ENCODE measurements around the gene GIMAP5.

Gene GIMAP5

GRCh38 chr7:150737265-150738055 lies at the start of gene GIMAP5:
Gene GIMAP5 (plus strand): TSS chr7:150737418. CDS start chr7:150740885, 3,467 bp downstream.
- H3K9me3 ChIP-seq (ENCODE audit: control insufficient read depth in 1 of 2, low read length in 2 of 2): no peaks in the 10 kb centered on the region
- H3K27ac ChIP-seq (ENCODE audit: low read length): peak within 1 kb of the TSS; percentile 83
- H3K27me3 ChIP-seq (ENCODE audit: low read depth, low read length): no peaks in the 10 kb centered on the region
- no peaks in the 10 kb centered on the region for H3K4me1 ChIP-seq (ENCODE audit: control insufficient read depth in 1 of 2, insufficient read depth in 2 of 2, low read length in 2 of 2)
- H3K36me3 ChIP-seq (ENCODE audit: control insufficient read depth in 1 of 2, insufficient read depth in 2 of 2, low read length in 2 of 2): no peaks in the 10 kb centered on the region
- peak within 1 kb of the TSS; percentile 31 to 67 for H3K4me3 ChIP-seq (ENCODE audit: low read depth in 1 of 2, low read length in 2 of 2)

- no peaks in the 10 kb centered on the region for H3K9me3 ChIP-seq (ENCODE audit: control insufficient read depth in 1 of 2, low read length in 2 of 2)
- H3K27ac ChIP-seq (ENCODE audit: low read length): no peak overlapping the region
- peaks cover 6 to 23% of the 10 kb centered on the region in 2 donors for H3K36me3 ChIP-seq (ENCODE audit: control insufficient read depth in 1 of 2, insufficient read depth in 2 of 2, low read length in 2 of 2)
- no peak overlapping the region for H3K4me3 ChIP-seq (ENCODE audit: low read depth in 1 of 2, low read length in 2 of 2)
- H3K27me3 ChIP-seq (ENCODE audit: low read depth, low read length): no peaks in the 10 kb centered on the region
- peaks cover 0 to 5% of the 10 kb centered on the region in 2 donors for H3K4me1 ChIP-seq (ENCODE audit: control insufficient read depth in 1 of 2, insufficient read depth in 2 of 2, low read length in 2 of 2)
Observed at GRCh38 chr7:150688630-150689029, 48.6 kb upstream of the GIMAP5 start.

DNA sequence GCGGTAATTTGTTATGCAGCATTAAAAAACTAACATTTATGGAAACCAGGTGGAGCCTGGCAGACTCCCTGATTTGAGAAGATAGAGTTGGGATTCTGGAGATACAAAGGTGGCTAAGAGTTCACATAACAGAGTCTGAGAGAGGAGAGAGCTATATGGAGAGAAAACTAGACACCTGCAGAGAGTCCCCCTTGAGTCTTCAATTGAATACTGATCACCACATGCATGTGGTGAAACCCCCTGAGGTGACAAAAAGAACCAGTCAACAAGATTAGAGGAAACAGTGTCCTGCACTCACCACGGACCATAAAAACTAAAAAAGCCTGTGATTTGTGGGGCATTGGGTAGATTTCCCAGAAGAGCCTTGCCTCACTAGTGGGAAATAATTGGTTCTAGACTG lies 41.6 kb upstream of the GIMAP5 start:
- H3K27ac ChIP-seq (ENCODE audit: low read length): no peak overlapping the region
- H3K27me3 ChIP-seq (ENCODE audit: low read depth, low read length): no peaks in the 10 kb centered on the region
- peaks cover 5 to 12% of the 10 kb centered on the region in 2 donors for H3K9me3 ChIP-seq (ENCODE audit: control insufficient read depth in 1 of 2, low read length in 2 of 2)
- no peak overlapping the region for H3K4me3 ChIP-seq (ENCODE audit: low read depth in 1 of 2, low read length in 2 of 2)
- H3K36me3 ChIP-seq (ENCODE audit: control insufficient read depth in 1 of 2, insufficient read depth in 2 of 2, low read length in 2 of 2): peaks cover 0 to 15% of the 10 kb centered on the region in 2 donors
- H3K4me1 ChIP-seq (ENCODE audit: control insufficient read depth in 1 of 2, insufficient read depth in 2 of 2, low read length in 2 of 2): no peaks in the 10 kb centered on the region

- Histone ChIP-seq H3K36me3 (ENCODE audit: control insufficient read depth in 1 of 2, insufficient read depth in 2 of 2, low read length in 2 of 2) (no peaks in the 10 kb centered on the region), H3K4me3 (ENCODE audit: low read depth in 1 of 2, low read length in 2 of 2) (no peak overlapping the region), H3K27me3 (ENCODE audit: low read depth, low read length) (no peaks in the 10 kb centered on the region), H3K9me3 (ENCODE audit: control insufficient read depth in 1 of 2, low read length in 2 of 2) (peaks cover 30 to 38% of the 10 kb centered on the region in 2 donors), H3K27ac (ENCODE audit: low read length) (no peak overlapping the region), H3K4me1 (ENCODE audit: control insufficient read depth in 1 of 2, insufficient read depth in 2 of 2, low read length in 2 of 2) (no peaks in the 10 kb centered on the region)
Observed at GRCh38 chr7:150703209-150703608, 34.0 kb upstream of the GIMAP5 start.

- H3K27me3 ChIP-seq (ENCODE audit: low read depth, low read length): no peaks in the 10 kb centered on the region
- H3K27ac ChIP-seq (ENCODE audit: low read length): peak overlapping the region; percentile 77
- no peak overlapping the region for H3K4me3 ChIP-seq (ENCODE audit: low read depth in 1 of 2, low read length in 2 of 2)
- H3K36me3 ChIP-seq (ENCODE audit: control insufficient read depth in 1 of 2, insufficient read depth in 2 of 2, low read length in 2 of 2): peaks cover 0 to 4% of the 10 kb centered on the region in 2 donors
- peaks cover 0 to 3% of the 10 kb centered on the region in 2 donors for H3K9me3 ChIP-seq (ENCODE audit: control insufficient read depth in 1 of 2, low read length in 2 of 2)
- peaks cover 0 to 4% of the 10 kb centered on the region in 2 donors for H3K4me1 ChIP-seq (ENCODE audit: control insufficient read depth in 1 of 2, insufficient read depth in 2 of 2, low read length in 2 of 2)
Observed at GRCh38 chr7:150715293-150715692, 21.9 kb upstream of the GIMAP5 start.

DNA sequence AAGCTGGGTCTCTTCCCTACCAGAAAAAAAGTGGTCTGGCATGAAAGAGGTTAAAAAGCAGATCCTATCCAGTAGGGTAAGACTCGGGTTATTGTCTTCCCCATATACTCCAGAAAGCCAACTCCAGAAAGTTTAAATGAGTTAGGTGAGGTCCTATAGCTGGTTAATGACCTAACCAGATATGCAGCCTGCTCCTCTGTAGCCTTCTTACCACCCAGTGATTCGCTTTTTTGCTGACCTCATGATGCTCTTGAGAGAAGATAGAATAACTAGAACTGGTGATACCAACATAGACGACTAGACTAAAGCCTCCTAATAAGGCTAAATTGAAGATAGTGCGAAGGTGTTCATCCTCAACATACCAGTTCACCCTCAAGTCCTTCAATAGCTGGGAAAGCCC lies 21.5 kb upstream of the GIMAP5 start:
- no peaks in the 10 kb centered on the region for H3K27me3 ChIP-seq (ENCODE audit: low read depth, low read length)
- H3K4me3 ChIP-seq (ENCODE audit: low read depth in 1 of 2, low read length in 2 of 2): peak overlapping the region in 1 of 2 donors; percentile 18
- peak overlapping the region; percentile 77 for H3K27ac ChIP-seq (ENCODE audit: low read length)
- H3K9me3 ChIP-seq (ENCODE audit: control insufficient read depth in 1 of 2, low read length in 2 of 2): peaks cover 0 to 3% of the 10 kb centered on the region in 2 donors
- H3K4me1 ChIP-seq (ENCODE audit: control insufficient read depth in 1 of 2, insufficient read depth in 2 of 2, low read length in 2 of 2): peaks cover 0 to 4% of the 10 kb centered on the region in 2 donors
- H3K36me3 ChIP-seq (ENCODE audit: control insufficient read depth in 1 of 2, insufficient read depth in 2 of 2, low read length in 2 of 2): peaks cover 0 to 8% of the 10 kb centered on the region in 2 donors

DNA sequence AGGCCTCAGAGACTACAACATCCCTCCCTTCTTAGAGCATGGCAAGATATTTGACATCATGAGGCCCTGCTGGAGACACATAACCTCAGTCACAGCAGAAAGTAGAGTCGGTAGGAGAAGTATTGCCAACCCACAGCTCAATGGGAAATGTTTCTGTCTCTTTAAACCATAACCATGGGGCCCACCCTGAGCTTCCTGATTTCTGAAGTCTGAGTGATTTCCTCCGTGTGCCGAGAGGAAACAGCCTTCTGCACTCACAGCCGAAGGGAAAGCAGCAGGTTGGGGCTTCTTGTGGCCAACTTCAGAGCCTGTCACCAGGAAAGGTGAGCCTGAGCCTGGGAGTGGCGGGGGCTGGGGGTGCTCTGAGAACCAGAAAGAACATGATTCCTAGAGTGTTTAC lies 20.9 kb upstream of the GIMAP5 start, which contains the start of gene GIMAP1:
GIMAP1 (plus strand) TSS at position 246 of the 400 bp plus-strand sequence. CDS start 2,435 bp downstream, outside the sequence.
- H3K27ac ChIP-seq (ENCODE audit: low read length): peak within 1 kb of the TSS; percentile 77
- peak within 1 kb of the TSS; percentile 42 to 59 for H3K4me3 ChIP-seq (ENCODE audit: low read depth in 1 of 2, low read length in 2 of 2)
- H3K27me3 ChIP-seq (ENCODE audit: low read depth, low read length): no peaks in the 10 kb centered on the region
- H3K9me3 ChIP-seq (ENCODE audit: control insufficient read depth in 1 of 2, low read length in 2 of 2): peaks cover 0 to 3% of the 10 kb centered on the region in 2 donors
- peaks cover 0 to 9% of the 10 kb centered on the region in 2 donors for H3K36me3 ChIP-seq (ENCODE audit: control insufficient read depth in 1 of 2, insufficient read depth in 2 of 2, low read length in 2 of 2)
- H3K4me1 ChIP-seq (ENCODE audit: control insufficient read depth in 1 of 2, insufficient read depth in 2 of 2, low read length in 2 of 2): peaks cover 0 to 4% of the 10 kb centered on the region in 2 donors

- peak overlapping the region; percentile 77 for H3K27ac ChIP-seq (ENCODE audit: low read length)
- H3K27me3 ChIP-seq (ENCODE audit: low read depth, low read length): no peaks in the 10 kb centered on the region
- H3K9me3 ChIP-seq (ENCODE audit: control insufficient read depth in 1 of 2, low read length in 2 of 2): peaks cover 0 to 3% of the 10 kb centered on the region in 2 donors
- peak overlapping the region; percentile 42 to 59 for H3K4me3 ChIP-seq (ENCODE audit: low read depth in 1 of 2, low read length in 2 of 2)
- H3K4me1 ChIP-seq (ENCODE audit: control insufficient read depth in 1 of 2, insufficient read depth in 2 of 2, low read length in 2 of 2): peaks cover 0 to 4% of the 10 kb centered on the region in 2 donors
- H3K36me3 ChIP-seq (ENCODE audit: control insufficient read depth in 1 of 2, insufficient read depth in 2 of 2, low read length in 2 of 2): peaks cover 0 to 9% of the 10 kb centered on the region in 2 donors
Observed at GRCh38 chr7:150716939-150717338, 20.3 kb upstream of the GIMAP5 start.

DNA sequence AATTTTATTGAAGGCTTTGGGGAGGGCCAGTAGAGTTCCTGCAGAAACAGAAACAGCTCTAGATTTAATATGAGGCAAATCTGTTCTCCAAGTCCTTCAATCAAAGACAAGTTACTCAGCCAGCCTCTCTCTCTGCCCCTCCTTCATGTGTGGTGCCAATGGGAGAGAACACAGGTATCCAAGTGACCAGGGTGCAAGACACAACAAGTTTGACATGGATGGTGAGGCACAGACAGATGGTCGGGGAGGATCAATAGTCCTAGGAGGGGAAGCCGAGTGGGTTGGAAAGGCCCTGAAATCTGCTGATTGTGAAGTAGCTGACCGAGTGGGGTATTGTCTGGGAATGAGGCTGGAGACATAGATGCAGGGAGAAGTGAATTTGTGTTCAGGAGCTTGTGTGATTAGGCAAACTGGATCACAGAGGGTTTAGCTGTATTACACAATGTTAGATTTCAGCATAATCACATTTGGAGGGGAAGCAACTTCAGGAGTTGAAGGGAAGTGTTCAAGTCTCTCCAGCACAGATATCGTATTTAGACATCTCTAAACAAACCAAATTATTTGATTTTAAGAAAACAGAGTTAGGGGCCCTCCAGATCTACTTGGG lies 19.3 kb upstream of the GIMAP5 start:
- Histone ChIP-seq H3K36me3 (ENCODE audit: control insufficient read depth in 1 of 2, insufficient read depth in 2 of 2, low read length in 2 of 2) (peaks cover 0 to 9% of the 10 kb centered on the region in 2 donors), H3K27ac (ENCODE audit: low read length) (peak overlapping the region; percentile 77), H3K4me1 (ENCODE audit: control insufficient read depth in 1 of 2, insufficient read depth in 2 of 2, low read length in 2 of 2) (peaks cover 0 to 4% of the 10 kb centered on the region in 2 donors), H3K9me3 (ENCODE audit: control insufficient read depth in 1 of 2, low read length in 2 of 2) (peaks cover 0 to under 1% of the 10 kb centered on the region in 2 donors), H3K4me3 (ENCODE audit: low read depth in 1 of 2, low read length in 2 of 2) (peak overlapping the region; percentile 42 to 59), H3K27me3 (ENCODE audit: low read depth, low read length) (no peaks in the 10 kb centered on the region)

- no peaks in the 10 kb centered on the region for H3K9me3 ChIP-seq (ENCODE audit: control insufficient read depth in 1 of 2, low read length in 2 of 2)
- H3K4me1 ChIP-seq (ENCODE audit: control insufficient read depth in 1 of 2, insufficient read depth in 2 of 2, low read length in 2 of 2): peaks cover 0 to 4% of the 10 kb centered on the region in 2 donors
- no peaks in the 10 kb centered on the region for H3K27me3 ChIP-seq (ENCODE audit: low read depth, low read length)
- H3K4me3 ChIP-seq (ENCODE audit: low read depth in 1 of 2, low read length in 2 of 2): no peak overlapping the region
- H3K27ac ChIP-seq (ENCODE audit: low read length): no peak overlapping the region
- peaks cover 0 to 9% of the 10 kb centered on the region in 2 donors for H3K36me3 ChIP-seq (ENCODE audit: control insufficient read depth in 1 of 2, insufficient read depth in 2 of 2, low read length in 2 of 2)
Observed at GRCh38 chr7:150719436-150719835, 17.8 kb upstream of the GIMAP5 start.

All from muscle layer of duodenum (tissue), 2 donors.